Astrocyte (in vitro differentiated cells and primary cell): Measurements from ENCODE around the gene ARHGAP4.

Experiments used
- EZH2 ChIP-seq: IDR thresholded peaks from 2 replicates; pipeline ENCODE4 v1.6.1; 2012; ENCODE audit warnings: mild to moderate bottlenecking, low read length, inconsistent platforms; ENCODE audit not compliant: insufficient read depth
- TF ChIP-seq, protein P1 (sequence below): IDR thresholded peaks from 2 replicates; pipeline ENCODE4 v1.5.1; 2011; ENCODE audit warnings: low read depth, mild to moderate bottlenecking, inconsistent platforms, low read length, moderate library complexity; ENCODE audit not compliant: insufficient read depth

DNA sequence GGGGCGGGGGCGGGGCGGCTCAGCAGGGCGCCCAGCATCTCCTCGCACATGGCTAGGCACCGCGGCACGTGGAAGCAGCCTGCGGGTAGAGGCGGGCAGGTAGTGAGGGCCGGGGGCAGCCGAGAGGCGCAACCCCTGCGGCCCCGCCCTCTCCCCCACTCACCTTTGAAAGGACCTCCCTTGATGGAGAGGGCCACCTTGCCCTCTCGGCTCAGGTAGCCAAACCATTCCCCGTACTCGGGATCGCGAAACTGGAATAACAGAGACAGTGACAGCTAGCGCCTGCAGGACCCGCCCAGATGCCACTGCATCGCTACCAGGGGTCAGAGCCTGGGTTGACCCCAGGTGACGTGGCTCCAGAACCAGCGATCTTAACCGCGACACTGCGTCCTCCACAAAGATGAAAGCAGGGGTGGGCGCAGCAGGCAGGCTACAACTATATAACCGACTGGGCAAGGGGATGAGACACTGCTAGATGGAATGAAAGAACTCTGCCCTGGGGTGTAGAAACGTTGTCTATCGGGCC is 9.3 kb upstream of the ARHGAP4 start:
- TF ChIP-seq, protein P1, sequence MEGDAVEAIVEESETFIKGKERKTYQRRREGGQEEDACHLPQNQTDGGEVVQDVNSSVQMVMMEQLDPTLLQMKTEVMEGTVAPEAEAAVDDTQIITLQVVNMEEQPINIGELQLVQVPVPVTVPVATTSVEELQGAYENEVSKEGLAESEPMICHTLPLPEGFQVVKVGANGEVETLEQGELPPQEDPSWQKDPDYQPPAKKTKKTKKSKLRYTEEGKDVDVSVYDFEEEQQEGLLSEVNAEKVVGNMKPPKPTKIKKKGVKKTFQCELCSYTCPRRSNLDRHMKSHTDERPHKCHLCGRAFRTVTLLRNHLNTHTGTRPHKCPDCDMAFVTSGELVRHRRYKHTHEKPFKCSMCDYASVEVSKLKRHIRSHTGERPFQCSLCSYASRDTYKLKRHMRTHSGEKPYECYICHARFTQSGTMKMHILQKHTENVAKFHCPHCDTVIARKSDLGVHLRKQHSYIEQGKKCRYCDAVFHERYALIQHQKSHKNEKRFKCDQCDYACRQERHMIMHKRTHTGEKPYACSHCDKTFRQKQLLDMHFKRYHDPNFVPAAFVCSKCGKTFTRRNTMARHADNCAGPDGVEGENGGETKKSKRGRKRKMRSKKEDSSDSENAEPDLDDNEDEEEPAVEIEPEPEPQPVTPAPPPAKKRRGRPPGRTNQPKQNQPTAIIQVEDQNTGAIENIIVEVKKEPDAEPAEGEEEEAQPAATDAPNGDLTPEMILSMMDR = no peak
- TF ChIP-seq EZH2 = no peak
